Measurements from ENCODE around the gene TRIOBP.

Gene TRIOBP

DNA sequence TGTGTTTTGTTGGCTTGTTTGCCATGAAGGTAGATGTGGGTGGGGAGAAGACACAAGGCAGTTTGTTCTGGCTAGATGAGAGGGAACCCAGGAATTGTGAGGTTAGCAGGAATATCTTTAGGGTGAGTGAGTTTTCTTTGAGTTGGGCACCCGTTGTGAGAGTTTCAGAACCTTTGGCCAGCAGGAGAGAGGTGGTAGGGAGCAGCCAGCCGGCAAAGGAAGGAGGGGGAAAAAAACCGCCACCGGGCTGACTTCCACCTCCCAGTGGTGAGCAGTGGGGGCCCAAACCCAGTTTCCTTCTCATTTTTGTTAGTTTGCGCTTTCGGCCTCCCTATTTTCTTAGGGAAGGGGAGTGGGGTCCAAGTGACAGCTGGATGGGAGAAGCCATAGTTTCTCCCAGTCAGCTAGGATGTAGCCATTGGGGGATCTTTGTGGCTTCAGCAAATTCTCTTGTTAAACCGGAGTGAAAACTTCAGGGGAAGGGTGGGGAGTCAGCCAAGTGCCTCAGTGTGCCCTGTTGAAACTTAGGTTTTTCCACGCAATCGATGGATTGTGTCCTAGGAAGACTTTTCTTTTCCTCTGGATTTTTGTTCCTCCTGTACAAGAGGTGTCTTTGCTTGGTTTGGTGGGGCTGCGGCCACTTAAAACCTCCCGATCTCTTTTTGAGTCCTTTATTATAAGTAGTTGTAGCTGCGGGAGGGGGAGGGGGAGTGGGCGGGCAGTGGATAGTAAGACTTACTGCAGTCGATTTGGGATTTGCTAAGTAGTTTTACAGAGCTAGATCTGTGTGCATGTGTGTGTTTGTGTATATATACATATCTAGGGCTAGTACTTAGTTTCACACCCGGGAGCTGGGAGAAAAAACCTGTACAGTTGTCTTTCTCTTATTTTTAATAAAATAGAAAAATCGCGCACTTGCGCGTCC lies 109.8 kb downstream of the TRIOBP start:
- DNase-seq: peak; percentile 25

- DNase-seq: peak; percentile 90
Measured at GRCh38 chr22:37807410-37808293, 110.8 kb downstream of the TRIOBP start, which contains the start of gene GCAT. TSS of gene GCAT (plus strand) at chr22:37807934. CDS start at chr22:37807968, 34 bp downstream.

- no peak for DNase-seq
Measured at GRCh38 chr22:37808294-37808657, 111.4 kb downstream of the TRIOBP start.

GRCh38 chr22:37809672-37810333 lies 113.0 kb downstream of the TRIOBP start:
- no peak for DNase-seq

DNA sequence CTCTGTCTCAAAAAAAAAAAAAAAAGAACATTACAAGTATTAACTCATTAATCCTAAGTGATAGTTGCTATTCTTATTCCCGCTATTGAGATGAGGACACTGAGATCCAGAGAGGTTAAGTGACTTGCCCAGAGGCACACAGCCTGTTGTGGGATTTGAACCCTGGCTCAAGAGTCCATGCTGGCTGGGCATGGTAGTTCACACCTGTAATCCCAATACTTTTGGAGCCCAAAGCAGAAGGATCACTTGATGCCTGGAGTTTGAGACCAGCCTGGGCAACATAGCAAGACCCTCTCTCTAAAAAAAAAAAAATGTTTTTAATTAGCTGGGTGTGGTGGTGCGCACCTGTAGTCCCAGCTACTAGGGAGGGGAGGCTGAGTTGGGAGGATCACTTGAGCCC lies 115.0 kb downstream of the TRIOBP start:
- DNase-seq: no peak

GRCh38 chr22:37812869-37813678 lies 116.2 kb downstream of the TRIOBP start:
- no peak for DNase-seq

- no peak for DNase-seq
Measured at GRCh38 chr22:37815593-37815992, 118.7 kb downstream of the TRIOBP start.

GRCh38 chr22:37816543-37817180 lies 119.8 kb downstream of the TRIOBP start:
- DNase-seq: no peak

GRCh38 chr22:37817705-37818408 lies 121.0 kb downstream of the TRIOBP start:
- DNase-seq: peak; percentile 53

GRCh38 chr22:37818409-37819104 lies 121.7 kb downstream of the TRIOBP start:
- no peak for DNase-seq

DNA sequence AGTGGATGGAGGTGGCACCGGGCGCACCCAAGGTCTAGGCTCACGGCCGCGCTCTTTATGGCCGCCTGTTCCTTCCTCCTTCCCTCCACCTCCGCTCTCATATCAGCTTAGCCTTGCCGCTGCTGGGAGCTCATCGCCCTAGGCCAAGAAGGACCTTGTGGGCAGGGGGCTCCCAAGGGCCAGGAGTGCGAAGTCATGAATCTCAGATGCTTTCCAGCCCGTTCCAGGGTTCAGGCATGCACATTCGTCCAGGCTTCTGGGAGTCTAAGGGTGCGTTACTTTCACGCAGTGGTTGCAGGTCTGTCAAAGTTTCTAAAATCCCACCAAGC lies 122.2 kb downstream of the TRIOBP start:
- no peak for DNase-seq

DNA sequence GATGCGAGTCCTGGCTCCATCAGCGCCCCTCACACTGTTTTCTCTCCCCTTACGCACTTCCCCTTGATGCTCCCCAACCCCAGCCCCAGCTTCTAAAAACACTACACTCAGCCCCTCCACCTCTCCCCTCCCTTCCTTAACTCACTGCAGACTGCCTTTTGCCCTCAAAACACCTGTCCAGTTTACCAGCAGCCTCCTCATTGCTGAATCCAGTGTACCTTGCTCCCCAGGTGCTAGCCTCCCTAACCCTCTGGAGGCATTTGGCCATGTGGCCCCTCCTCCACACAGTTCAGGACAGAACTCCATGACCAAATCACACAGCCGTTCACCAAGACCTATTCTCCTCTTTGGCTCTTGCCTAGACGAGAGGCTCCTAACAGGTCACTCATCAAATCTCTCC lies 123.5 kb downstream of the TRIOBP start:
- no peak for DNase-seq

DNA sequence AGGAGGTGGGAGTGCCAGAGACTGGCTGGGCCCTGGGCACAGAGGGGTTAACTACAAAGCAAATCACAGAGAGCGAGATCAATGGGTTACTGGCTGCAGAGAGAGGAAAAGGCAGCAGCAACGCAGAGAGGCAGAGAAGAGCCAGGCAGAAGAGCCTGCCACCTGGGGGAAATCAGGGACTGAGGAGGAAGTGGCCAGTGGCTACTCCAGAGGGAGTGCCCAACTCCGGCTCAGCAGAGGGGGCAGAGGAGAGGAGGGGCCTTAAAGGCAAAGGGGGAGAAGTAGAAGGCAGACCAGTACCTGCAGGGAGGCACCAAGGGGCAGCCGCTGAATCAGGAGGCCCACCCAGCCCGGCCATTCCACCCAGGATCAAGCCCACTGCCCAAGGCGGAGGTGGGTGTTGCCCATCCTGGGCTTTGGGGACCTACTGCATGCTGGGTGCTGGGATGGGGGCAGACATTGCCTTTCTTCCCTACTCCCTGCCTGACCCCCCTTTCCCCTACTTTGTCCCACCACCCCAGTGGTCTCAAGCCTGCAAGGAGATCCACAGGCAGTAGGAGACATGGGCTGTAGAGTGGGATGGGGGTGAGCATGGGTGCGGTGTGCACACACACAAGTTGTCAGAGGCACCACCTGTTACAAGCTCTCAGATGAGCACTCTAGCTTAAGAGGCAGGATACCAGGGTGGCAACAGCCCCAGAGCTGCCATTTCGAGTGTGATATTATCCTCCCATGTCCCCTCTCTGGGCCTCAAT lies 125.4 kb downstream of the TRIOBP start:
- no peak for DNase-seq

DNA sequence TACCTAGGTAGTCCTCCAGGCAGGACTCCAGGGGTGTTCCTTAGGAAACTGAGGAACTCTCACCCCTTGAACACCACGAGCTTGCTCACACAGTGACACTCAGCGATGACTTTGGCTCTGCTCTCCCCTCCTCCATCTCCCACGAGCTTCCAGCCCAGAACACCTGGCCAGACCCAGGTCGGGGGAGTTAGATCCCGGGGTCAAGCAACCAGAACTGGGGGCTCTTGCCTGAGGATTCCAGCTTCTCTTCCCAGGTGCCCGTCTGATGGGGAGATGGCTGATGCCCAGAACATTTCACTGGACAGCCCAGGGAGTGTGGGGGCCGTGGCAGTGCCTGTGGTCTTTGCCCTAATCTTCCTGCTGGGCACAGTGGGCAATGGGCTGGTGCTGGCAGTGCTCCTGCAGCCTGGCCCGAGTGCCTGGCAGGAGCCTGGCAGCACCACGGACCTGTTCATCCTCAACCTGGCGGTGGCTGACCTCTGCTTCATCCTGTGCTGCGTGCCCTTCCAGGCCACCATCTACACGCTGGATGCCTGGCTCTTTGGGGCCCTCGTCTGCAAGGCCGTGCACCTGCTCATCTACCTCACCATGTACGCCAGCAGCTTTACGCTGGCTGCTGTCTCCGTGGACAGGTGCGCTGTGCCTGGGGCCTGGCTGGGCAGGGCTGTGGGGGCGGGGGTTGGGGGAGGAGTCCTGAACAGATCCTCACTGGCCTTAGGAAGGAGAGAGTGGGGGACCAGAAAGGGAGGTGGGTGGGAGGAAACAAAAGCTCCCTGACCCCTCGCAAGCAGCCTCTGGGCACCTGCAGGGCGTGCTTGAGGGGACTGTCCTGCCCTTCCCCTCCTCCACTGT lies 126.5 kb downstream of the TRIOBP start, which contains the start of gene GALR3:
Gene GALR3, plus strand, starts transcription at position 249 of the 852 bp plus-strand sequence. Its CDS starts 25 bp downstream, at position 274.
- no peak for DNase-seq

- DNase-seq: no peak
Measured at GRCh38 chr22:37824674-37825641, 128.1 kb downstream of the TRIOBP start.
